Stimulated activated CD8-positive, alpha-beta memory T cell treated with anti-CD3 and anti-CD28 coated beads, Interleukin-4, amount 100 ng/mL, for 4 hours (primary cell): ENCODE data around the gene SLC25A23.

Experiments
- DNase-seq, 2 donors: peaks; one replicate each; pipeline ENCODE4 v3.0.0-alpha.2; 2020; ENCODE audit warnings: low read depth in 2 of 2, low spot score in 1 of 2

The SLC25A23 gene

GRCh38 chr19:6425732-6426620 lies 33.6 kb downstream of the SLC25A23 start:
- no peak for DNase-seq

- DNase-seq = peak; percentile 96 to 99
Measured at GRCh38 chr19:6424939-6425731, 34.5 kb downstream of the SLC25A23 start.

- no peak for DNase-seq
Measured at GRCh38 chr19:6424195-6424938, 35.2 kb downstream of the SLC25A23 start, which contains the start of gene KHSRP. KHSRP (minus strand) TSS chr19:6424811; CDS start chr19:6424701, 110 bp downstream.

- no peak for DNase-seq
Measured at GRCh38 chr19:6423499-6424194, 35.9 kb downstream of the SLC25A23 start.

- DNase-seq = no peak
Measured at GRCh38 chr19:6421075-6422014, 38.2 kb downstream of the SLC25A23 start.

- DNase-seq = no peak
Measured at GRCh38 chr19:6418562-6418932, 41.0 kb downstream of the SLC25A23 start.

GRCh38 chr19:6417713-6418561 lies 41.7 kb downstream of the SLC25A23 start:
- DNase-seq = no peak

- no peak for DNase-seq
Measured at GRCh38 chr19:6416658-6417405, 42.8 kb downstream of the SLC25A23 start.

- no peak for DNase-seq
Measured at GRCh38 chr19:6415591-6416190, 43.9 kb downstream of the SLC25A23 start.

- DNase-seq = no peak
Measured at GRCh38 chr19:6414793-6415590, 44.6 kb downstream of the SLC25A23 start.

- DNase-seq = no peak
Measured at GRCh38 chr19:6413721-6414643, 45.6 kb downstream of the SLC25A23 start.

- DNase-seq = no peak
Measured at GRCh38 chr19:6413291-6413690, 46.3 kb downstream of the SLC25A23 start.

GRCh38 chr19:6412447-6413091 lies 47.0 kb downstream of the SLC25A23 start:
- DNase-seq = no peak

- DNase-seq = no peak
Measured at GRCh38 chr19:6412061-6412446, 47.5 kb downstream of the SLC25A23 start.

- no peak for DNase-seq
Measured at GRCh38 chr19:6409346-6409745, 50.2 kb downstream of the SLC25A23 start.
